Prostate gland (tissue), 2 donors: Measurements from ENCODE around the gene PDHX. TPM values are rescaled to one million over a fixed set of nuclear protein-coding genes. Genes with fewer than 3 reads are reported as not detected.

Source experiments
- DNase-seq: peaks from one replicate; pipeline ENCODE4 v3.0.0-alpha.2; 2019; ENCODE audit warnings: low spot score
- H3K27ac ChIP-seq, 2 donors: fragments of 200-600 bp; sonication (generic); 2 replicates each; pipeline ENCODE4 v1.5.1; 2017 to 2019
- H3K27me3 ChIP-seq: fragments of 200-600 bp; sonication (generic); replicated peaks from 2 replicates; pipeline ENCODE4 v1.5.1; 2019; ENCODE audit not compliant: insufficient read depth
- H3K36me3 ChIP-seq, 2 donors: fragments of 200-600 bp; sonication (generic); 1 replicate in 1 of 2; 2 replicates in 1 of 2; pipeline versions ENCODE4 v1.5.1 to v1.8.1; 2017 to 2019
- H3K4me1 ChIP-seq: fragments of 200-600 bp; sonication (generic); replicated peaks from 2 replicates; pipeline ENCODE4 v1.5.1; 2019
- H3K4me3 ChIP-seq, 2 donors: fragments of 200-600 bp; sonication (generic); 2 replicates each; pipeline ENCODE4 v1.5.1; 2017 to 2019
- H3K9me3 ChIP-seq: fragments of 200-600 bp; sonication (generic); 2 replicates; pipeline ENCODE4 v1.5.1; 2017
- CTCF ChIP-seq, 4 experiments: fragments of 200-600 bp in 2 of 4; fragments of 450-650 bp in 2 of 4; sonication (generic) in 2 of 4; IDR thresholded peaks; 1 replicate in 3 of 4; 2 replicates in 1 of 4; pipeline ENCODE4 v1.5.1; 2016 to 2019; ENCODE audit warnings: antibody characterized with exemption in 4 of 4, mild to moderate bottlenecking in 2 of 4, moderate library complexity in 2 of 4
- POLR2A ChIP-seq: fragments of 450-650 bp; IDR thresholded peaks from one replicate; pipeline ENCODE4 v1.6.1; 2016; ENCODE audit warnings: antibody characterized with exemption, mild to moderate bottlenecking
- POLR2AphosphoS5 ChIP-seq: sonication (generic); formaldehyde crosslinking; IDR thresholded peaks from one replicate; pipeline ENCODE4 v1.6.1; 2017; ENCODE audit warnings: antibody characterized with exemption
- WGBS: methylation state at CpG from one replicate; pipeline ENCODE4 v1.1.5; 2018; 5-methylcytosine and 5-hydroxymethylcytosine counted together
- intact Hi-C: fragments of 100-400 bp; cut with DNase I; formaldehyde crosslinking; loops from one replicate; pipeline ENCODE4 v1.14.2; 2022
- total RNA-seq, 2 donors: library from RNA; depleted of rRNA; stranded (reverse); fragments of >200 nt; gene quantifications; one replicate each; pipeline ENCODE4 v1.1.0, GENCODE V29; 2016

Gene PDHX
- total RNA-seq, 2 donors from 2014 or later = 29.1 to 45.2 TPM

DNA sequence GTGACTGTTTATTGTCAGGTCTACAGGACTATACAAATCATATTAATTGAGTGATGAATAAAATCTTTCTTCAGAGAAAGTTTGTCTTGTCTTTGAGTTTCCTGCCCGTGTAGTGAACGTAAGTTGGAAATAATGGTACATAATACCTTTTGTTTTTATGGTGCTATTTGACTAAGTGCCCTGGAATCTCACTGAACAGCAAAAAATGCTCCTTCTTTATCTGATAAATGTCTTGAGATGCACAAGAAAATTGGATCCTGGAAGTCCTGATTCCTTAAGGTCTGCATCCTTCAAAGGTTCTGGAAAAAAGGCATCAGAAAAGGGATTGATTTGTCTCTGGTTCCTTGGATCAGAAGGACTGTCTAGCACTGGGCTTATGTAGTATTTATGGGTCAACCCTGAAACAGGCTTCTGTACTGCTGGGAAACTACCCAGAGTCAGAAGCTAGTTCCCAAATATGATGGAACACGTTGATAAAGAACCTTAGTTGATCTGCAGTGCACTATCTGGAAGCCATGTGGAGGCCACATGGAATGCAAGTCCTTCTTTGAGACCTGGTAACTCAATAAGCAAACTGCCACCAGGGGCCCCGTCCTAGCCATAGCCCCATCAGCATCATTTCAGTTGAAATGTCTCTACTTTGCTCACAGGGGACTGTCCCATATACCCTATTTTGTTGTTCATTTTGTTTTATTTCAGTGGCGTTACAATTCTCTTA lies 122.0 kb downstream of the PDHX start:
- intact Hi-C loops = no loop called here
- no peak overlapping the region for H3K4me3 ChIP-seq
- no peaks in the 10 kb centered on the region for H3K27me3 ChIP-seq
- 80% methylated on average over 5 of the region's 5 CpGs for WGBS
- H3K4me1 ChIP-seq = no peaks in the 10 kb centered on the region
- DNase-seq = no peak
- H3K9me3 ChIP-seq = no peaks in the 10 kb centered on the region
- H3K36me3 ChIP-seq = no peaks in the 10 kb centered on the region
- no peak overlapping the region for H3K27ac ChIP-seq
- no peak for TF ChIP-seq POLR2A
- TF ChIP-seq POLR2AphosphoS5 = no peak
- TF ChIP-seq CTCF (IDR thresholded peaks at IDR 0.05) = no peak

DNA sequence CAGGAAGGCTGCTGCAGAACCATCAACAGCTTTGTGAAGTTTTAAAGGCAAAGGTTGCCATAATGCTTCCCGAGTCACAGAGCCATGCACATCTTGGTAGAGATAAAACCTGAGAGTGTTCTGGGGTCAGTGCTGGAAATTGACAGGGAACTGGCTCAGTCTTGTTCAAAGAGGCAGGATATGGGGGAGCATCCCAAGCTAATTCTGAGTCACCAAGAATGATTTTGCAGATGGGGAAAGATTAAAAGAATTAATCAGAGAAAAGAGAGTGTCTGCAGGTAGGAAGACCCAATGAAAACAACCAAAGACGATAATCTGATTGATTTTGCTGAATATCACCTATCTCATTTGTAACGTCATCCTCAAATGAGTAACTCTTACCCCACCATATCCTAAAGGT lies 122.7 kb downstream of the PDHX start:
- no peak overlapping the region for H3K4me3 ChIP-seq
- no peak for DNase-seq
- H3K27ac ChIP-seq = no peak overlapping the region
- 88% methylated on average over 3 of the region's 3 CpGs for WGBS
- no peaks in the 10 kb centered on the region for H3K4me1 ChIP-seq
- intact Hi-C loops = no loop called here
- TF ChIP-seq POLR2AphosphoS5 = no peak
- TF ChIP-seq POLR2A = no peak
- TF ChIP-seq CTCF (IDR thresholded peaks at IDR 0.05) = no peak
- no peaks in the 10 kb centered on the region for H3K36me3 ChIP-seq
- H3K27me3 ChIP-seq = no peaks in the 10 kb centered on the region
- no peaks in the 10 kb centered on the region for H3K9me3 ChIP-seq

- no peaks in the 10 kb centered on the region for H3K36me3 ChIP-seq
- H3K27me3 ChIP-seq = no peaks in the 10 kb centered on the region
- H3K4me1 ChIP-seq = no peaks in the 10 kb centered on the region
- TF ChIP-seq POLR2A (no peak), POLR2AphosphoS5 (no peak), CTCF (IDR thresholded peaks at IDR 0.05) (no peak)
- no peaks in the 10 kb centered on the region for H3K9me3 ChIP-seq
- H3K4me3 ChIP-seq = no peak overlapping the region
- WGBS = 88% methylated on average over 12 of the region's 12 CpGs
- no peak overlapping the region for H3K27ac ChIP-seq
- intact Hi-C loops = no loop called here
- no peak for DNase-seq
These were observed 124.0 kb downstream of the PDHX start for GRCh38 chr11:35040221-35040942.

- intact Hi-C loops = no loop called here
- no peak overlapping the region for H3K4me3 ChIP-seq
- H3K27ac ChIP-seq = no peak overlapping the region
- no peaks in the 10 kb centered on the region for H3K4me1 ChIP-seq
- no peak for TF ChIP-seq POLR2A
- TF ChIP-seq POLR2AphosphoS5 = no peak
- no peak for TF ChIP-seq CTCF (IDR thresholded peaks at IDR 0.05)
- no peaks in the 10 kb centered on the region for H3K36me3 ChIP-seq
- 91% methylated on average over 4 of the region's 4 CpGs for WGBS
- H3K9me3 ChIP-seq = no peaks in the 10 kb centered on the region
- no peak for DNase-seq
- H3K27me3 ChIP-seq = no peaks in the 10 kb centered on the region
These were observed 124.7 kb downstream of the PDHX start for GRCh38 chr11:35041070-35041554.

- Histone ChIP-seq H3K27ac (no peak overlapping the region), H3K27me3 (no peaks in the 10 kb centered on the region), H3K4me3 (no peak overlapping the region), H3K4me1 (no peaks in the 10 kb centered on the region), H3K36me3 (no peaks in the 10 kb centered on the region), H3K9me3 (no peaks in the 10 kb centered on the region)
- TF ChIP-seq CTCF (IDR thresholded peaks at IDR 0.05) = no peak
- no peak for TF ChIP-seq POLR2AphosphoS5
- no peak for TF ChIP-seq POLR2A
- intact Hi-C loops = no loop called here
- DNase-seq = no peak
These were observed 125.8 kb downstream of the PDHX start for GRCh38 chr11:35042224-35042623.
